Kidney epithelial cell (primary cell): Measurements from ENCODE around the gene PRKRA. TPM values are rescaled to one million over a fixed set of nuclear protein-coding genes. Genes with fewer than 3 reads are reported as not detected.

ENCODE experiments used
- DNase-seq: peaks from one replicate; pipeline ENCODE4 v3.0.0-alpha.2; 2010; ENCODE audit warnings: low read depth
- H3K27me3 ChIP-seq: 2 replicates; pipeline ENCODE4 v1.6.0; 2011; ENCODE audit warnings: low read length; ENCODE audit not compliant: control insufficient read depth, insufficient read depth
- H3K36me3 ChIP-seq: 2 replicates; pipeline ENCODE4 v1.5.1; 2011; ENCODE audit warnings: low read length; ENCODE audit not compliant: control insufficient read depth, insufficient read depth
- H3K4me3 ChIP-seq: 2 replicates; pipeline ENCODE4 v1.5.1; 2011; ENCODE audit warnings: low read depth, mild to moderate bottlenecking, control low read depth, low read length
- total RNA-seq: library from RNA; depleted of rRNA; stranded (reverse); fragments of >200 nt; gene quantifications from 2 replicates; pipeline ENCODE4 v1.2.3, GENCODE V29; 2015
- TF ChIP-seq, protein P1 (sequence below): IDR thresholded peaks from 2 replicates; pipeline ENCODE4 v1.5.1; 2011; ENCODE audit warnings: mild to moderate bottlenecking, moderate library complexity, low read length, control low read depth, inconsistent platforms; ENCODE audit not compliant: insufficient read depth, poor library complexity, severe bottlenecking

The PRKRA gene
- 50.3 and 50.4 TPM in 2 replicates for total RNA-seq

DNA sequence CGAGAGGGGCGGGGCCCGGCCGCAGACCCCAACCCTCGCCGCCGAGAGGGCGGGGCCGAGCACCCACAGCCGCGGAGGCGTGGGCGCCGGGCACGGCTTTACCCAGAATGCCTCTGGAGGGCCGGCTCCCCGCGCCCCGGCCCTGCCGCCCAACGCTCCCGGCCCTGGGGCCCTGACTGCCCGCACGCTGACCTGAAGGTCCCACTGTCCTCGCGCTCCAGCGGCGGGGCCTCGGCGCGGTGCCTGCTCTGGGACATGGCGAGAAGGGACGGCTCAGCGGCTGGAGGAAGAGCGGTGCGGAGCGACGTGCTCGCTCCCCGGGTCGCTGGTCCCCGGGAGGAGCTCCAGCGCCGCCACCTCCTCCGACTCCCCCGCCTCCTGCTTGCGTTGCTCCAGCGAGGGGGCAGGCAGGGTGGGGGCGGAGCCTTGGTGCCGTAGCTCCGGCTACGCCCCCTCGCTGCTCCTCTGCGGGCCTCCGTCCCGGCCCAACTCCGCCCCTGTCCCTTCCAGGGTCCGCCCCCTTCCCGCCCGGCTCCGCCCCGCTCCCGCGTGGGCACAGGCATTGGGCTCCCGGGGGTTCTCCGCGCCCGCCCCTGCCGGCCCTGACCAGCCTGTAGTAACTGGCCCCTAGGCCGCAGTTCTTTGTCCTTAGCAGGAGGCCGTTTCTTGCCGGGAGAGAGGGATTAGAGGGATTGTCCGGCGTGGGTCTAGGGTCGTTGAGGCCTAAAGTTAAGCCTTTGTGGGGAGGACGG, at the start of gene PRKRA, which contains the start of gene PJVK:
TSS of gene PRKRA (minus strand) at position 402 of the 752 bp plus-strand sequence. CDS start at position 257, 145 bp downstream.
TSS of gene PJVK (plus strand) at position 605 of the 752 bp plus-strand sequence. CDS start 2,032 bp downstream, outside the sequence.
- H3K4me3 ChIP-seq = peak within 1 kb of the TSS; percentile 94
- no peaks in the 10 kb centered on the region for H3K27me3 ChIP-seq
- H3K36me3 ChIP-seq = no peaks in the 10 kb centered on the region
- TF ChIP-seq, protein P1, sequence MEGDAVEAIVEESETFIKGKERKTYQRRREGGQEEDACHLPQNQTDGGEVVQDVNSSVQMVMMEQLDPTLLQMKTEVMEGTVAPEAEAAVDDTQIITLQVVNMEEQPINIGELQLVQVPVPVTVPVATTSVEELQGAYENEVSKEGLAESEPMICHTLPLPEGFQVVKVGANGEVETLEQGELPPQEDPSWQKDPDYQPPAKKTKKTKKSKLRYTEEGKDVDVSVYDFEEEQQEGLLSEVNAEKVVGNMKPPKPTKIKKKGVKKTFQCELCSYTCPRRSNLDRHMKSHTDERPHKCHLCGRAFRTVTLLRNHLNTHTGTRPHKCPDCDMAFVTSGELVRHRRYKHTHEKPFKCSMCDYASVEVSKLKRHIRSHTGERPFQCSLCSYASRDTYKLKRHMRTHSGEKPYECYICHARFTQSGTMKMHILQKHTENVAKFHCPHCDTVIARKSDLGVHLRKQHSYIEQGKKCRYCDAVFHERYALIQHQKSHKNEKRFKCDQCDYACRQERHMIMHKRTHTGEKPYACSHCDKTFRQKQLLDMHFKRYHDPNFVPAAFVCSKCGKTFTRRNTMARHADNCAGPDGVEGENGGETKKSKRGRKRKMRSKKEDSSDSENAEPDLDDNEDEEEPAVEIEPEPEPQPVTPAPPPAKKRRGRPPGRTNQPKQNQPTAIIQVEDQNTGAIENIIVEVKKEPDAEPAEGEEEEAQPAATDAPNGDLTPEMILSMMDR = no peak
- peak; percentile 82 for DNase-seq

DNA sequence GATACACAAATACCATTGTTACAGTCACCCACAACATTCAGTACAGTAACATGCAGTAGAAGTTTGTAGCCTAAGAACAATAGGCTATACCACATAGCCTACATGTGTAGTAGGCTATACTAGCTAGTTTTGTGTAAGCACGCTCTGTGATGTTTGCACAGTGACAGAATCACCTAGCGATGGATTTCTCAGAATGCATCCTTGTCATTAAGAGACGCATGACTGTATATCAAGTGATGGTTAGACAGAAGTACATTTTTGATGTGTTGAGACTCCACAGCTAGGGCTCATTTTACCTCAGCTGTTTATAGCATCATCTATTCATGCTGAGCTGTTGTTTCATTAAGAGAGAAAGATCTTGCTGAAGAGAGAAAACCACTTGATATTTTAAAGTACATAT, 48.7 kb upstream of the PRKRA start:
- TF ChIP-seq, protein P1 = no peak
- Histone ChIP-seq H3K27me3 (no peaks in the 10 kb centered on the region), H3K36me3 (no peaks in the 10 kb centered on the region), H3K4me3 (no peak overlapping the region)
- no peak for DNase-seq

DNA sequence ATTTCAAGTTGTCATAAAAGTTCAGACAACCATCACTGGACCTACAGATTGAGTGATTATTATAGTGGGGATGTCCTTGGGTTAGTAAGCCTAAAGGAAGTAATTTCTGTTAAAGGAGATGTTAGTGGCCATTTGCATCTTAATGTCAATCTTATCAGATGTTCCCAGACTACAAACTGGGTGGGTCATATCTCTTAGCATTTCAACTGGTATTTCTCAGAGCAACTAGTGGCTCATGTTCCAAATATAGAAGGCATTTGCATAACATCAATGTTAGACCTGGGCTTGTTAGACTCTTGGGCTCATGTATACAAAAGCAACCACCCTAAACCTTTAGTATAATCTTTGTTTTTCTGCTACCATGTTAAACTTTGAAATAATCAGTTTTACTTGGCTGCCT, 47.2 kb upstream of the PRKRA start:
- no peaks in the 10 kb centered on the region for H3K27me3 ChIP-seq
- no peak overlapping the region for H3K4me3 ChIP-seq
- TF ChIP-seq, protein P1 = no peak
- no peaks in the 10 kb centered on the region for H3K36me3 ChIP-seq
- no peak for DNase-seq

- Histone ChIP-seq H3K36me3 (no peaks in the 10 kb centered on the region), H3K27me3 (no peaks in the 10 kb centered on the region), H3K4me3 (no peak overlapping the region)
- no peak for DNase-seq
- TF ChIP-seq, protein P1 = no peak
Measured at GRCh38 chr2:178496049-178496448, 45.1 kb upstream of the PRKRA start.

GRCh38 chr2:178491612-178492011, 40.6 kb upstream of the PRKRA start:
- no peak for DNase-seq
- Histone ChIP-seq H3K36me3 (no peaks in the 10 kb centered on the region), H3K27me3 (no peaks in the 10 kb centered on the region), H3K4me3 (no peak overlapping the region)
- TF ChIP-seq, protein P1 = no peak

DNA sequence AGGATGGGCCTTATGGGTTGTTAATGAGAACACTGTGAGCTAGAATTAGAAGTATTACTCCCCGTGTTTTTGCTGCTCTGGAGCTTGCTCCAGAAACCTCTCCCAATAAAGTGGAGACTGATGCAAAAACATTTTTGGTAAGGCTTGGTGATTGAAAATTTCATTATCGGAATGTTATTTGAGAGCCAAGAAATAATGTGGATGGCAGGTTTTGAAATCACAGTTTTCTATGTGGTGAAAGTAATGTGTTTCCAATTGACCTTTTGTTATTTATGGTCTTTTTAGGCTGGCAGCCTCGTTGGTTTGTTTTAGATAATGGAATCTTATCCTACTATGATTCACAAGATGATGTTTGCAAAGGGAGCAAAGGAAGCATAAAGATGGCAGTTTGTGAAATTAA, 34.4 kb upstream of the PRKRA start:
- no peak for DNase-seq
- H3K36me3 ChIP-seq = no peaks in the 10 kb centered on the region
- TF ChIP-seq, protein P1 = no peak
- H3K4me3 ChIP-seq = no peak overlapping the region
- no peaks in the 10 kb centered on the region for H3K27me3 ChIP-seq
